Measurements from ENCODE around the gene CLMN.

Gene CLMN

DNA sequence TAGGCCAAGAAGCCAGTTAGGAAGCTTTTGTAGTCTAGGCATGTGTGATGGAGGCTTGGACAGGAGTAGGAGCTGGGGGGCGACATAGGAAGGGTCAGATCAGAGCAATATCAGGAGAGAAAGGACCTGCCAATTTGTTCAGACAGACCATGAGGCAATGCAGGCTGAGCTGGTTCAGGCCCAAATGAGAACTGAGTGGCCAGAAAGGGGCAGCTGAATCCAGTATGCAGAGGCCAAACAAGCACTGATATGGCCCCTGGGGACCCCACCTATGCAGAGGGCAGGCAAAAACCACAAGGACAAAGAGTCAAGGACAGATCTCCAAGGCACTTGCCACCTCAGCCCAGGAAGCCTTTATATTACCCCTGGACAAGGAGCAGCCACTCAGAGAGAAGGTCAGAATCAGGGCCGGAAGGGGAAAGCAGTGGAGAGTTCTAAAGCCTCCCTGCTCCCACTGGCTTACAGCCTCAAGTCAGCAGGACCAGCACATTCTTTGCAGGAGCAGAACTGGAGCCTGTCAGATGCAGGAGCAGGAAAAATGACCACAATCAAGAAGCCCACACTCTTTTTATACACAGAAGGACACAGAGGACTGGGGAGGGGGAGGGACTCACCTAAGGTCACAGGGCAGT, 37.2 kb downstream of the CLMN start:
- no peak for DNase-seq

- no peak for DNase-seq
Observed at GRCh38 chr14:95281560-95282176, 38.0 kb downstream of the CLMN start.

DNA sequence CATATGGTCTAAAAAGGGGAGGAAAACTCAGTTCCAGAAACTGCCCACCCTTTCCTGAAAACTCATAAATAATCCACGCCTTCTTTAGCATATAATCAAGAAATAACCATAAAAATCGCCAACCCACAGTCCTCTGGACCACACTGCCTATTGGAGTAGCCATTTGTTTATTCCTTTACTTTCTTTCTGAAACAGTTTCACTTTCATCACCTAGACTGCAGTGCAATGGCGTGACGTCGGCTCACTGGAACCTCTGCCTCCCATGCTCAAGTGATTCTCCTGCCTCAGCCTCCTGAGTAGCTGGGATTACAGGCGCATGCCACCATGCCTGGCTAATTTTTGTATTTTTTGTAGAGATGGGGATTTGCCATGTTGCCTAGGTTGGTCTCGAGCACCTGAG, 44.2 kb downstream of the CLMN start:
- no peak for DNase-seq

DNA sequence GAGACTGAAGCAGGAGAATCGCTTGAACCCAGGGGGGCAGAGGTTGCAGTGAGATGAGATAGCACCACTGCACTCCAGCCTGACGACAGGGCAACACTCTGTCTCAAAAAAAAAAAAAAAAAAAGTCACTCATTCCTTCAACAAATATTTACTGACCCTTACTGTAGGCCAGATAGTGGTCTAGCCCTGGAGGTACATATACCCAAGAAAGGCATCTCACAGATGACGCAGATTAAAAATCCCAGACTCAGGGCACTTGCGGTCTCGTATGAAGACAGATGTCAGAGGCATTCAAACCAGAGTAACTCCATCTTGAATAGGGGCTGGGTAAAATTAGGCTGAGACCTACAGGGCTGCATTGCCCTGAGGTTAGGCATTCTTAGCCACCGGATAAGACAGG, 44.8 kb downstream of the CLMN start:
- DNase-seq, result no peak

DNA sequence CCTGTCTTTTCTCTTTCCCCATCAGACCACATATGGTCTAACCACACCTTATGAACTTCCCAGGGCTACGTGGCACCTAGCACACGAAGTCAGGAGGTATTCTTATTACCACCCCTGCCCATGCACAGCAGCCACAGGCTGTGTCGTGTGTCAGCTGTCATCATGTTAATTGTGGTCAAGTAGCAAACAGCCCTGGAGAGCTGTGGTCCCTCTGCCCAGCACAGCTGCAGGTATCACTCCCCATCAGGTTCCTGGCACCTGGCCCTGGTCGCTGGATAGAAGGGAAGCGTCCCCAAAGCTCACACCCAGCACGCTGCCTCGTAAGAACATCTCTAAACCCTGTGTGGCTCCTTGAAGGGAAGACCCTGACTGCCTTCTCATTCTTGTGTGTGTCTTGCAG, 45.4 kb downstream of the CLMN start:
- no peak for DNase-seq

GRCh38 chr14:95273001-95273978, 46.4 kb downstream of the CLMN start:
- no peak for DNase-seq

- DNase-seq, result no peak
Observed at GRCh38 chr14:95272057-95272456, 47.7 kb downstream of the CLMN start.

DNA sequence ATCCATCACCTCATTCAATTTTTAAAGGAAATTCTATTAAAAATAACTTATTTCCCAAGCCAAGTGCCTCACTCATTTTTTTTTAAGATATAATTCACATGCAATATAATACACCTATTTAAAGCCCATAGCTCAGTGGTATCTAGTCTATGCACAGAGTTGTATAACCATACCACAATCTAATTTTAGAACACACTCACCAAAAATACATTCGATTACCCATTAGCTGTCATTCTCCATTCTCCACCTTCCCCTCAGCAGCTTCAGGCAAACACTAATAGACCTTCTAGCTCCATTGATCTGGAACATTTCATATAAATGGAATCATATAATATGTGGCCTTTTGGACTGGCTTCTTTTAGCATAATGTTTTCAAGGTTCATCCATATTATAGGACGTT, 49.5 kb downstream of the CLMN start:
- DNase-seq, result no peak

DNA sequence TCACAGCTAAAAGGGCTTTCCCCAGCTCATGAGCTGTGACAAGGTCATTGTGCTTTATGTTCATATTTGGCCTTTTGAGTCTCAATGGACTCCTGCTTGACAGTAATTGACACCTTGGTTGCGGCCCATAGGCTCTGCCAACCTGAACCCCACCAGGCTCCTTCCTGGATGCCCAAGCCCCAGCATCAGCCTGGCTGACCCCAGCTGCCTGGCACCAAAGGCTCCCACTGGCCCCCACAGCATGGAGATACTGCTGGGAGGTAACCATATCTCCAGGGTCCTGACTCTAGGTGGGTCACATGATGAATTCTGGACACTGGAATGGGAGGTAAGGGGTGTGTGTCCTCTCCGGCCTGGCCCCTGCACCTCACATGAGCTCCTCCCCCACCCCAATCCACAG, 50.2 kb downstream of the CLMN start:
- no peak for DNase-seq

- DNase-seq, result no peak
Observed at GRCh38 chr14:95268350-95268749, 51.4 kb downstream of the CLMN start.

DNA sequence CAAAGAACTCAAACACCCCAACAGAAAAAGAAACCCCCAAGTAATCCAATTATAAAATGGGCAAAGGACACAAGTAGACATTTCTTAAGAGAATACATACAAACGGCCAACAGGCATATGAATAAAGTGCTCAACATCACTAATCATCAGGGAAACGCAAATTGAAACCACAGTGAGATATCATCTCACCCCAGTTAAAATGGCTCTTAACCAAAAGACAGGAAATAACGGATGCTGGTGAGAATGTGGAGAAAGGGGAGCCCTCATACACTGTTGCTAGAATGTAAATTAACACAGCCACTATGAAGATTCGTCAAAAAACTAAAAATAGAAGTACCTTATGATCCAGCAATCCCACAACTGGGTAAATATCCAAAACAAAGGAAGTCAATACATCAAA, 52.4 kb downstream of the CLMN start:
- no peak for DNase-seq

- DNase-seq, result peak; percentile 30
Observed at GRCh38 chr14:95265106-95266094, 54.3 kb downstream of the CLMN start.

DNA sequence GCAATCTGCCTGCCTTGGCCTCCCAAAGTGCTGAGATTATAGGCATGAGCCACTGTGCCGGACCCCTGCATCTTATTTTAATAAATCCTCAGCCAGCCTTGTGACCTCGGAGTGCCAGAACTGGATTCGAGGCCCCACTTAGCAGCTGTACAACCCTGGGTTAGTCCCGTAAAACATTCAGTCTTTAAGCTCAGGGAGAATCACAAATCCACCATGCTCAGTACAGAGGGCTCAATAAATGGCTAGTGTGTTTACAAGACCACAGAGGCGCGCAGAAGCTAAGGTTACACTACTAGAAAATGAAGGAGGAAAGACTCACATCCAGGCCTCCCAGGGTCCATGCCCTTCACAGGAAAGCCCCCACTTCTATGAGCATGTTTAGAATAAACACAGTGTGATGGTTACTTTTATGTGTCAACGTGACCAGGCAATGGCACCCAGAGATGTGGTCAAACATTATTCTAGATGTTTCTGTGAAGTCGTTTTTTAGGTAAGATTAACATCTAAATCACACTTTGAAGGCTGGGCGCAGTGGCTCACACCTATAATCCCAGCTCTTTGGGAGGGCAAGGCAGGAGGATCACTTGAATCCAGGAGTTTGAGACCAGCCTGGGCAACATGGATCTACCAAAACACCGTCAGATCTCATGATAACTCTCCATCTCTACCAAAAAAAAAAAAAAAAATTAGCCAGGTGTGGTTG, 55.3 kb downstream of the CLMN start:
- DNase-seq, result no peak

- no peak for DNase-seq
Observed at GRCh38 chr14:95263527-95264231, 56.0 kb downstream of the CLMN start.

DNA sequence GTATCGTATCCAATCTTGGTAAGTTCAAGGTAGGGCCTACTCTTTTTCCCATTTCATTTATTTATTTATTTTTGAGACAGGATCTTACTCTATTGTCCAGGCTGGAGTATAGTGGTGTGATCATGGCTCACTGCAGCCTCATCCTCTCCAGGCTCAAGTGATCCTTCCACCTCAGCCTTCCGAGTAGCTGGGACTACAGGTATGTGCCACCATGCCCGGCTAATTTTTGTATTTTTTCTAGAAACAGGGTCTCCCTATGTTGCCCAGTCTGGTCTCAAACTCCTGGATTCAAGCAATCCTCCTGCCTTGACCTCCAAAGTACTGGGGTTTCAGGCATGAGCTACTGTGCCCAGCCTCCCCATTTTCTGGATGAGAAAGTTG, 57.2 kb downstream of the CLMN start:
- no peak for DNase-seq

GRCh38 chr14:95261616-95262510, 57.8 kb downstream of the CLMN start:
- DNase-seq, result no peak

DNA sequence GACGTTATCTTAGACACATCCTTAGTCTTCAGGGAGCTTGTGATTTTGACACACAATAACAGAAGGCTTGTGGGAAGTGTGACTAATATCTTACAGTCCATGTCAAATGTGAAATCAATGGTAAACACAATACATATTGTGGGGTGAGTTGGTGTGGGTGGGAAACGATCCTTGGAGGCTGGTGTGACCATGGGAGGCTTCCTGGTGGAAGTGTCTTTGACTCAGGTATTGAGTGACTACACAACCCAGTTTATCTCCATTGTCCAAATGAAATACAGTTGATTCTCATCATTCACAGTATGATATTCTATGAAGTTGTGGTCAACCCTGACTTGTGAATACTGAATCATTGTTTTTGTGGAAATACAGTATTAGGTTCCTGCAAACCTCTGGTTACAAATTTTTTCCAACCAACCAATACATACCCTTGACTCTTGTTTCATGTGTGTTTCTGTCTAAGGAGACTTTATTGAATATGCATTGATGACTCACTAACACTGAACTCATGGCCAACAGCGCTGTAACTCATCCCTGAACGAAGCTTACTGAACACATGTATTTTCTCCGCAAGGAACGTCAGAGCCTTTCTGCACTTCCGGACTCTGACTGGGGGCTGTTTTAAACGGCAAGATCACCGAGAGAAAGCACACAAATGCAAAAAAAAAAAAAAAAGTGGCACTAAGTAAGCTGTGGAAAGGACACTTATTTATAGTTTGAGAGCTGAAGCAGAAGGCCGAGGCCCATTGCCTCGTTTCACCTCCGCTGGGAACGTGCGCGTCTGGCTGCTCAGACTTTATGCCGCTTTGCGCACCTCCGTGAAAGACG, 59.0 kb downstream of the CLMN start:
- no peak for DNase-seq

DNA sequence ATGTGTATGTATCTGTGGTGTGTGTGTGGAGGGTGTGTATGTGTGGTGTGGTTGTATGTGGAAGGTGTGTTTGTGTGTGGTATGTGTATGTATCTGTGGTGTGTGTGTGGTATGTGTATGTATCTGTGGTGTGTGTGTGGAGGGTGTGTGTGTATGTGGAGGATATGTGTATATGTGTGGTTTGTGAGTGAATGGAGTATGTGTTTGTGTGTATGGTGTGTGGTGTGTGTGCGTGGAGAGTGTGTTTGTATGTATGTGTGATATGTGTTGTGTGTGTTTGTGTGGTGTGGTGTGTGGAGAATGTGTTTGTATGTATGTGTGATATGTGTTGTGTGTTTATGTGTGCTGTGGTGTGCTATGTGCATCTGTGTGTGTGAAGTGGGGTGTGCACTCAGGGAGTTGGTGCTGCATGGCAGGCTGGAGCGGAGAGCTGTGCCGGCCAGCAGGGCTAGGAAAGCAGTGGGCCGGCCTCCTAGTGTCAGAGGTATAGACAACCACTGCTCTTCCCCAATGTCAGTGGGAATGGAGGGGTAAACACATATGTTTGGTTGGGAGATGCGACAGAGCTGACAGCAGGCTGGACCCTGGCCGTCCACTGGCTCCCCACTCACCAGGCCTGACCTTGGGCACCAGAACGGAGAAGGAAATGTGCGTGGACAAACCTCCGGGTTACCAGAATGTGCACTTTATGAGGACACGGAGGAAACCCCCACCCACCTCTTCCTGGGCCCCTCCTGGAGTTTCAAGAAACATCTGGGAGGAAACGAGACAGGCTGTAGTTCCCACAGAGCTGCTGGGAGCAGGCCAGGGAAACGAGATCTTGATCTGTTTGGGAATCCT, 60.7 kb downstream of the CLMN start:
- DNase-seq, result no peak

Data from NCI-H1092 treated with DMSO at 0.1 percent for 48 hours (cell line).